Measurements from ENCODE around the gene PFKFB1. TPM values are rescaled to one million over a fixed set of nuclear protein-coding genes. Genes with fewer than 3 reads are reported as not detected.

PFKFB1 gene
- total RNA-seq (2014; rRNA removed; shearing (Covaris generic); ENCODE audit: low replicate concordance) = 0.22 and 0.25 TPM in 2 replicates

DNA sequence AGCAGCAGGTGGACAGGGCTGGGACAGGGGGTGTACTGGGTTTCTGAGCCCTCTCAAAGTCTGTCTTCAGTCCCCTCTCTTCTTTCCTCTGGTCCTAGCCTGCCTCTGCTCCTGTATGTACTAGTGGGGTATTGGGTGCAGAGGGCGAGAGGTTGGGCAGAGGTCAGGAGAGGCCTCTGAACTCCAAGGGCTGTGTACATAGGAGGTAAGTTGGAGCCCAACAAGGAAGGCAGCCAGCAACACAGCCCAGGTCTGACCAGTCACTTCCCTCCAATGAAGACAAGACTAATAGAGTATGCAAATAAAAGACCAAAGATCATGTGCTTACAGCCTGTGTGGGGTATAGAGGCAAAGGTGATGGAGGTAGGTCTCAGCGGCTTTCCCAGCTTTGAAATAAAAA lies at the start of gene PFKFB1:
Gene PFKFB1 (minus strand): TSS at position 90 of the 400 bp plus-strand sequence. CDS start 181 bp downstream, outside the sequence.
- H2AFZ ChIP-seq (ENCODE audit: low read length) = no peak within 1 kb of the TSS
- H3K9me3 ChIP-seq (ENCODE audit: low read length) = no peaks in the 10 kb centered on the region
- no peaks in the 10 kb centered on the region for H3K9me2 ChIP-seq (replicated peaks; ENCODE audit: insufficient read depth, low read length)
- H3K9ac ChIP-seq (ENCODE audit: low read length) = no peak within 1 kb of the TSS
- H3K27ac ChIP-seq (ENCODE audit: low read length) = no peak within 1 kb of the TSS
- no peaks in the 10 kb centered on the region for H3K27me3 ChIP-seq (ENCODE audit: low read length)
- no peak within 1 kb of the TSS for H3K4me3 ChIP-seq (ENCODE audit: low read length)
- no peak for DNase-seq
- no peak within 1 kb of the TSS for H3K4me2 ChIP-seq (ENCODE audit: low read depth, low read length, poor library complexity, severe bottlenecking)
- H3K4me1 ChIP-seq (ENCODE audit: low read length) = peaks cover under 1% of the 10 kb centered on the region
- H3K79me2 ChIP-seq (ENCODE audit: low read length) = no peaks in the 10 kb centered on the region
- H3K36me3 ChIP-seq (ENCODE audit: insufficient read depth, low read length) = no peaks in the 10 kb centered on the region
- H4K20me1 ChIP-seq (ENCODE audit: insufficient read depth, low read depth, low read length) = no peaks in the 10 kb centered on the region

- no peak overlapping the region for H2AFZ ChIP-seq (ENCODE audit: low read length)
- no peaks in the 10 kb centered on the region for H3K9me2 ChIP-seq (replicated peaks; ENCODE audit: insufficient read depth, low read length)
- no peaks in the 10 kb centered on the region for H3K79me2 ChIP-seq (ENCODE audit: low read length)
- H3K9me3 ChIP-seq (ENCODE audit: low read length) = no peaks in the 10 kb centered on the region
- no peak overlapping the region for H3K4me2 ChIP-seq (ENCODE audit: low read depth, low read length, poor library complexity, severe bottlenecking)
- no peaks in the 10 kb centered on the region for H3K4me1 ChIP-seq (ENCODE audit: low read length)
- H3K4me3 ChIP-seq (ENCODE audit: low read length) = no peak overlapping the region
- no peaks in the 10 kb centered on the region for H3K36me3 ChIP-seq (ENCODE audit: insufficient read depth, low read length)
- no peak overlapping the region for H3K27ac ChIP-seq (ENCODE audit: low read length)
- no peaks in the 10 kb centered on the region for H4K20me1 ChIP-seq (ENCODE audit: insufficient read depth, low read depth, low read length)
- no peaks in the 10 kb centered on the region for H3K27me3 ChIP-seq (ENCODE audit: low read length)
- DNase-seq = no peak
- H3K9ac ChIP-seq (ENCODE audit: low read length) = no peak overlapping the region
These were observed 47.5 kb upstream of the PFKFB1 start for GRCh38 chrX:55041514-55041913.

- H3K9me3 ChIP-seq (ENCODE audit: low read length) = no peaks in the 10 kb centered on the region
- no peak overlapping the region for H3K4me2 ChIP-seq (ENCODE audit: low read depth, low read length, poor library complexity, severe bottlenecking)
These were observed 45.5 kb upstream of the PFKFB1 start for GRCh38 chrX:55039471-55039870.

GRCh38 chrX:55033429-55033828 lies 39.4 kb upstream of the PFKFB1 start:
- no peaks in the 10 kb centered on the region for H3K9me3 ChIP-seq (ENCODE audit: low read length)
- no peaks in the 10 kb centered on the region for H3K27me3 ChIP-seq (ENCODE audit: low read length)
- H3K4me2 ChIP-seq (ENCODE audit: low read depth, low read length, poor library complexity, severe bottlenecking) = no peak overlapping the region
- no peak overlapping the region for H3K27ac ChIP-seq (ENCODE audit: low read length)
- H4K20me1 ChIP-seq (ENCODE audit: insufficient read depth, low read depth, low read length) = no peaks in the 10 kb centered on the region
- no peaks in the 10 kb centered on the region for H3K9me2 ChIP-seq (replicated peaks; ENCODE audit: insufficient read depth, low read length)
- H3K36me3 ChIP-seq (ENCODE audit: insufficient read depth, low read length) = no peaks in the 10 kb centered on the region
- H2AFZ ChIP-seq (ENCODE audit: low read length) = no peak overlapping the region
- H3K4me3 ChIP-seq (ENCODE audit: low read length) = no peak overlapping the region
- DNase-seq = no peak
- no peaks in the 10 kb centered on the region for H3K79me2 ChIP-seq (ENCODE audit: low read length)
- H3K4me1 ChIP-seq (ENCODE audit: low read length) = no peaks in the 10 kb centered on the region
- no peak overlapping the region for H3K9ac ChIP-seq (ENCODE audit: low read length)

More at GRCh38 chrX:55039471-55039870, 45.5 kb upstream of the PFKFB1 start:
- Histone ChIP-seq H3K9ac (ENCODE audit: low read length) (no peak overlapping the region), H3K36me3 (ENCODE audit: insufficient read depth, low read length) (no peaks in the 10 kb centered on the region), H4K20me1 (ENCODE audit: insufficient read depth, low read depth, low read length) (no peaks in the 10 kb centered on the region), H3K79me2 (ENCODE audit: low read length) (no peaks in the 10 kb centered on the region), H2AFZ (ENCODE audit: low read length) (no peak overlapping the region), H3K9me2 (replicated peaks; ENCODE audit: insufficient read depth, low read length) (no peaks in the 10 kb centered on the region), H3K27me3 (ENCODE audit: low read length) (no peaks in the 10 kb centered on the region), H3K4me3 (ENCODE audit: low read length) (no peak overlapping the region), H3K4me1 (ENCODE audit: low read length) (no peaks in the 10 kb centered on the region), H3K27ac (ENCODE audit: low read length) (no peak overlapping the region)
- DNase-seq = no peak

GRCh38 chrX:55030271-55031205 lies 36.5 kb upstream of the PFKFB1 start, which contains the start of gene ALAS2:
Gene ALAS2, minus strand, starts transcription at chrX:55030977. Its CDS starts 4,977 bp downstream, at chrX:55026000.
- no peak for DNase-seq
- H3K9me3 ChIP-seq (ENCODE audit: low read length) = no peaks in the 10 kb centered on the region
- no peaks in the 10 kb centered on the region for H3K9me2 ChIP-seq (replicated peaks; ENCODE audit: insufficient read depth, low read length)
- no peaks in the 10 kb centered on the region for H4K20me1 ChIP-seq (ENCODE audit: insufficient read depth, low read depth, low read length)
- H3K27ac ChIP-seq (ENCODE audit: low read length) = no peak within 1 kb of the TSS
- H3K79me2 ChIP-seq (ENCODE audit: low read length) = no peaks in the 10 kb centered on the region
- H3K36me3 ChIP-seq (ENCODE audit: insufficient read depth, low read length) = no peaks in the 10 kb centered on the region
- no peak within 1 kb of the TSS for H3K4me2 ChIP-seq (ENCODE audit: low read depth, low read length, poor library complexity, severe bottlenecking)
- H3K4me3 ChIP-seq (ENCODE audit: low read length) = no peak within 1 kb of the TSS
- no peak within 1 kb of the TSS for H2AFZ ChIP-seq (ENCODE audit: low read length)
- H3K9ac ChIP-seq (ENCODE audit: low read length) = no peak within 1 kb of the TSS
- H3K27me3 ChIP-seq (ENCODE audit: low read length) = no peaks in the 10 kb centered on the region
- H3K4me1 ChIP-seq (ENCODE audit: low read length) = no peaks in the 10 kb centered on the region

GRCh38 chrX:55029291-55029690 lies 35.3 kb upstream of the PFKFB1 start:
- Histone ChIP-seq H3K27ac (ENCODE audit: low read length) (no peak overlapping the region), H3K4me2 (ENCODE audit: low read depth, low read length, poor library complexity, severe bottlenecking) (no peak overlapping the region), H3K4me3 (ENCODE audit: low read length) (no peak overlapping the region), H3K9me3 (ENCODE audit: low read length) (no peaks in the 10 kb centered on the region), H3K36me3 (ENCODE audit: insufficient read depth, low read length) (no peaks in the 10 kb centered on the region), H3K9ac (ENCODE audit: low read length) (no peak overlapping the region), H3K9me2 (replicated peaks; ENCODE audit: insufficient read depth, low read length) (no peaks in the 10 kb centered on the region), H3K4me1 (ENCODE audit: low read length) (no peaks in the 10 kb centered on the region), H2AFZ (ENCODE audit: low read length) (no peak overlapping the region), H4K20me1 (ENCODE audit: insufficient read depth, low read depth, low read length) (no peaks in the 10 kb centered on the region), H3K79me2 (ENCODE audit: low read length) (no peaks in the 10 kb centered on the region), H3K27me3 (ENCODE audit: low read length) (no peaks in the 10 kb centered on the region)
- no peak for DNase-seq

DNA sequence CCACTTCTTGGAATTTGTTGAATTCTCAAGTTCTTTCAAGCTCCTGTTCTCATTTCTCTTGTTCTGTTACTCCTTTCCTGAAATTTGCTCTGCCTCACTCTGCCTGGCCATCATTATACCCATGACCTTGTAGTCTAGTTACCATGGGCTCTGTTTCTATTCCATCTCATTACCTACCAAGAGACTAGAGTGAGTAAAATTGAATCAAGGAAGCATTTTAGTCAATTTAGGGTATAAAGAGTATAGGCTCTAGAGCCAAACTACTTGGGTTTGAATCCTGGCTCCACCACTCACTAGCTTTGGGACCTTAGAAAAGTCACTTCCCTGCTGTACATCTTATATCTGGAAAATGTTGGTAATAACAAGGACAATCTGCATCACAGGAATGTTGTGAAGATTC lies 34.6 kb upstream of the PFKFB1 start:
- Histone ChIP-seq H3K36me3 (ENCODE audit: insufficient read depth, low read length) (no peaks in the 10 kb centered on the region), H3K9me3 (ENCODE audit: low read length) (no peaks in the 10 kb centered on the region), H3K4me1 (ENCODE audit: low read length) (no peaks in the 10 kb centered on the region), H3K27ac (ENCODE audit: low read length) (no peak overlapping the region), H2AFZ (ENCODE audit: low read length) (no peak overlapping the region), H3K9ac (ENCODE audit: low read length) (no peak overlapping the region), H3K27me3 (ENCODE audit: low read length) (no peaks in the 10 kb centered on the region), H3K79me2 (ENCODE audit: low read length) (no peaks in the 10 kb centered on the region), H3K4me2 (ENCODE audit: low read depth, low read length, poor library complexity, severe bottlenecking) (no peak overlapping the region), H4K20me1 (ENCODE audit: insufficient read depth, low read depth, low read length) (no peaks in the 10 kb centered on the region), H3K9me2 (replicated peaks; ENCODE audit: insufficient read depth, low read length) (no peaks in the 10 kb centered on the region), H3K4me3 (ENCODE audit: low read length) (no peak overlapping the region)
- DNase-seq = no peak

DNA sequence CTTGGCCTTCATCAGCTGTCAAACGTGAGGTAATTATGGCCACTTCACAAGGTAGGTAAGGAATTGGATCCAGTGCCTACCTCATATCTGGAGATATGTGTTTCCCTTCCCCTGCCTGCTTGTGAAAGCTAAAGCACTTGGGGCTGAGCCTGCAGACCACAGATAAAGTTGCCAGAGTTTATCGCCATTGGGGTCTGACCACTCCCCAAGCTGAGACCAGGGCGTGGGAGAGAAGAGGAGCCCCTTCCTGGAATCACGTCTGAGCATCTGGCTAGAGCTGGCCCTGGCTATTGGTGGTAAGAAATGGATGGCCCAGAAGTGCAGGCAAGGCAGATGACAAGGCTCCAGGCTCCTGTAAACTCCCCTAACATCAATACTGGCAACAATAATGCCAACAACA lies 34.1 kb upstream of the PFKFB1 start:
- H3K4me1 ChIP-seq (ENCODE audit: low read length) = no peaks in the 10 kb centered on the region
- no peak overlapping the region for H3K4me3 ChIP-seq (ENCODE audit: low read length)
- H3K27me3 ChIP-seq (ENCODE audit: low read length) = no peaks in the 10 kb centered on the region
- H2AFZ ChIP-seq (ENCODE audit: low read length) = no peak overlapping the region
- no peaks in the 10 kb centered on the region for H3K9me2 ChIP-seq (replicated peaks; ENCODE audit: insufficient read depth, low read length)
- no peaks in the 10 kb centered on the region for H3K9me3 ChIP-seq (ENCODE audit: low read length)
- H4K20me1 ChIP-seq (ENCODE audit: insufficient read depth, low read depth, low read length) = no peaks in the 10 kb centered on the region
- DNase-seq = no peak
- no peaks in the 10 kb centered on the region for H3K79me2 ChIP-seq (ENCODE audit: low read length)
- H3K4me2 ChIP-seq (ENCODE audit: low read depth, low read length, poor library complexity, severe bottlenecking) = no peak overlapping the region
- no peaks in the 10 kb centered on the region for H3K36me3 ChIP-seq (ENCODE audit: insufficient read depth, low read length)
- no peak overlapping the region for H3K27ac ChIP-seq (ENCODE audit: low read length)
- no peak overlapping the region for H3K9ac ChIP-seq (ENCODE audit: low read length)
